Measurements from ENCODE around the gene C10orf95. TPM values are rescaled to one million over a fixed set of nuclear protein-coding genes. Genes with fewer than 3 reads are reported as not detected.

Gene C10orf95
- total and polyA plus RNA-seq, 9 donors = 0.14 to 0.41 (median 0.27) TPM; not detected in 2

DNA sequence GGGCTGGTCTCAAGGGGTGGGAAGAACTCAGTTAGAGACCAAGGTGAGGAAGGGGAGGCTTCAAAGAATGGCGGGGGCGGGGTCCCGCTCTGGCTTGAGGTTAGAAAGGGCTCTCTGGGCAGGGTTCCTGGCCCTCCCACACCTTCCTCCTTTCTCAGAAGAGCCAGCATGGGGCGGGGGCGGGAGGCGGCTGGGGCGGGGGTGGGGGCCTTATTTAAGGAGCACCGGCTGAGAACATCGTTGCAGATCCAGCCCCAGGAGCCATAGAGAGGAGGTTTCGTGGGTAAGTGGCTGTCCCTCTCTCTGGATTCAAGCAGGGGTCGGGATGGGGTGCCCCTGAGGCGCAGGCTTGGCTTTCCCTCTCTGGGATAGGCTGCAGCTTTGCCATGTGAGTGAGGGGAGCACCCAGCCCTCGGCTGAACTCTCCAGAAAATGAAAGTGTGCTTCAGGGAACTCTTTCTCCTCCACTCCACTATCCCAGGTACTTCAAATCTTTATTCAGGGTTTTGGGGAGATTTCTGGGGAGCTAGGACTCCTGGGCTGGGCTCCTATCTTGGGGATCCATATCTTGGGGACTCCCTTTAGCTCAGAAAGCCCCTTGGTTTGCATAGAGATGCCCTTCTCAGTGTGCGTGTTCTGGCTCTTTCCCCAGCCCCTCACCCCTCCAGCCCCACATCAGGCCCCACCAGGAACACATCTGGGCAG, 15.7 kb downstream of the C10orf95 start:
- Histone ChIP-seq H3K4me3 (ENCODE audit: low read length) (peak overlapping the region; percentile 23), H3K27ac (ENCODE audit: low read length) (peak overlapping the region; percentile 55), H3K36me3 (ENCODE audit: control insufficient read depth, insufficient read depth, low read length) (no peaks in the 10 kb centered on the region), H3K27me3 (ENCODE audit: control insufficient read depth, insufficient read depth, low read length) (peaks cover 16% of the 10 kb centered on the region), H3K4me1 (ENCODE audit: control insufficient read depth, insufficient read depth, low read length) (peaks cover 27% of the 10 kb centered on the region), H3K9me3 (replicated peaks; ENCODE audit: control insufficient read depth, low read depth, low read length) (no peaks in the 10 kb centered on the region)
- 8% methylated on average over 4 of the region's 14 CpGs for WGBS (ENCODE audit: insufficient coverage)
- peak; percentile 43 for DNase-seq

DNA sequence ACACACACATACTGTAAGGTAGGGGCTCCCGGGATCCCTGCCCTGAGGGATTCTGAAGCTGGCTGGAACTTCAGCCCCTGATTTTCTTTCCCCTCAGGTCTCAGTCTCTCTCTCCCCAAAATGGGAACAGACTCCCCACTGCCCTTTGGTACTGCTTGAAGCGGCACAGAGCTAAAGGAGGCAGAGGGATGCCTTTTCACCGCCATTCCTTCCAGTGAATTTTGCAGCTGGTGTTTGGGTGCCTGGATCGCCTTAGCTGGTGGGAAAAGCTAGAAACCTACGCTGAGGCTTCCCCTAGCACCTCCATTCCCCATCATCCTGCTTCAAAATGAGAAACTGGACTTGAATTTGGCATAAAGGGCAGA, 16.2 kb downstream of the C10orf95 start:
- H3K4me3 ChIP-seq (ENCODE audit: low read length) = no peak overlapping the region
- WGBS (ENCODE audit: insufficient coverage) = 20% methylated on average over 1 of the region's 5 CpGs
- peak overlapping the region; percentile 55 for H3K27ac ChIP-seq (ENCODE audit: low read length)
- peaks cover 27% of the 10 kb centered on the region for H3K4me1 ChIP-seq (ENCODE audit: control insufficient read depth, insufficient read depth, low read length)
- H3K27me3 ChIP-seq (ENCODE audit: control insufficient read depth, insufficient read depth, low read length) = peaks cover 16% of the 10 kb centered on the region
- DNase-seq = no peak
- H3K9me3 ChIP-seq (replicated peaks; ENCODE audit: control insufficient read depth, low read depth, low read length) = no peaks in the 10 kb centered on the region
- H3K36me3 ChIP-seq (ENCODE audit: control insufficient read depth, insufficient read depth, low read length) = no peaks in the 10 kb centered on the region

DNA sequence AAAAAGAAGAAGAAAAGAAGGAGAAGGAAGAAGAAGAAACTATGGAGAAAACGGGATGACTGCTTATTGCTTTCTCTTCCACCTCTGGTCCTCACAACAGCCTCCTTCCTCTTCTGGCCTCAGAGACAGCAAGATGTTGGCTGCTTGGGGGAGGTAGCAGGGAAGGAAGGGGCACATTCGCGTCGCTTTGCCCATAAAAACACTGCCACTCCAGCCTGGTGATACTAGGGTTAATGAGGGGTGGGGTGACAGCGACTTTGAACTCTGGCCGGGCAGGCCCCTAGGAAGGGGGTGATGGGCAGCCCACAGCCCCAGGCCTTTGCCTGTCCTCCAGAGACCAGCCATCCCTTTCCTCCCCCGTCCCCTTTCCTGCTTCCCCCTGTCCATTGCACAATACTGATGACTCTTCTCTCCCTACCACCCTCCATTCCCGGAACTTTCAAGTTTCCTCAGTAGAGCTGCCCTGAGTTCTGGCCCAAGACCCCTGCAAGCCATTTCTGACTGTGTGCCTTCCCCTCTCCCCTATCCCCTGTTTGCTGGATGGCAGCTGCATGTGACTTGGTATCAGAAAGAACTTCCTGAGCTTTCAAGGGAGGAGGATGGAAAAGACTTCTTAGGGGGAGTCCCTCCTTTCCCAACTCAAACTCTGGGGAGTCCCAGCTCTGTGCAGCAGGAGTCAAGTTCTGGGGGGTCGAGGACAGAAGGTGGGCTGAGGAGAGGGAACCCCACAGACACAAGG, 16.8 kb downstream of the C10orf95 start:
- Histone ChIP-seq H3K4me3 (ENCODE audit: low read length) (no peak overlapping the region), H3K9me3 (replicated peaks; ENCODE audit: control insufficient read depth, low read depth, low read length) (no peaks in the 10 kb centered on the region), H3K27ac (ENCODE audit: low read length) (peak overlapping the region; percentile 55), H3K27me3 (ENCODE audit: control insufficient read depth, insufficient read depth, low read length) (peaks cover 16% of the 10 kb centered on the region), H3K4me1 (ENCODE audit: control insufficient read depth, insufficient read depth, low read length) (peaks cover 27% of the 10 kb centered on the region), H3K36me3 (ENCODE audit: control insufficient read depth, insufficient read depth, low read length) (no peaks in the 10 kb centered on the region)
- DNase-seq = peak; percentile 40
- WGBS (ENCODE audit: insufficient coverage) = 17% methylated on average over 5 of the region's 9 CpGs

DNA sequence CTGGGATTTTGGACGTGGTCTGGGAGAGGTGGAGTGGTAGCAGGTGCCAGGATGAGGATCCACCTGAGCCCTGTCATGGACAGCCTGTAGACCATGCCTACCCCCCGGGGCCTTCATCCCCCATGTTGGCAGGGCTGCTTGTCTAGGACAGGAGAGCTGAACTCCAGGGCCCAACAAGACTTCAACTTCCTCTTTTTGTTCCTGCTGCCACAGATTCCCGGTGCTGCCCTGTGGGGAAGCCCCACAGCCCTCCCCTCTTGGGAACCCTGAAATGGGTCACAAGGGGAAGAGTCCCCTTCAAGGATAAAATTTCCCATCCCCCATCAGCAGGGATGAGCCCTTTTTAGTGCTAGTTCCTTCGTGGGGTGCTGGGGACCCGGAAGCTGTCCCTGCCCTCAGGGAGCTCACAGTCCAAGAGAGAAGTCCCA, 17.7 kb downstream of the C10orf95 start:
- Histone ChIP-seq H3K9me3 (replicated peaks; ENCODE audit: control insufficient read depth, low read depth, low read length) (no peaks in the 10 kb centered on the region), H3K36me3 (ENCODE audit: control insufficient read depth, insufficient read depth, low read length) (no peaks in the 10 kb centered on the region), H3K4me1 (ENCODE audit: control insufficient read depth, insufficient read depth, low read length) (peaks cover 27% of the 10 kb centered on the region), H3K4me3 (ENCODE audit: low read length) (no peak overlapping the region), H3K27ac (ENCODE audit: low read length) (no peak overlapping the region), H3K27me3 (ENCODE audit: control insufficient read depth, insufficient read depth, low read length) (peaks cover 16% of the 10 kb centered on the region)
- 63% methylated on average over 3 of the region's 5 CpGs for whole genome bisulfite sequencing (ENCODE audit: insufficient coverage)
- DNase-seq = no peak

DNA sequence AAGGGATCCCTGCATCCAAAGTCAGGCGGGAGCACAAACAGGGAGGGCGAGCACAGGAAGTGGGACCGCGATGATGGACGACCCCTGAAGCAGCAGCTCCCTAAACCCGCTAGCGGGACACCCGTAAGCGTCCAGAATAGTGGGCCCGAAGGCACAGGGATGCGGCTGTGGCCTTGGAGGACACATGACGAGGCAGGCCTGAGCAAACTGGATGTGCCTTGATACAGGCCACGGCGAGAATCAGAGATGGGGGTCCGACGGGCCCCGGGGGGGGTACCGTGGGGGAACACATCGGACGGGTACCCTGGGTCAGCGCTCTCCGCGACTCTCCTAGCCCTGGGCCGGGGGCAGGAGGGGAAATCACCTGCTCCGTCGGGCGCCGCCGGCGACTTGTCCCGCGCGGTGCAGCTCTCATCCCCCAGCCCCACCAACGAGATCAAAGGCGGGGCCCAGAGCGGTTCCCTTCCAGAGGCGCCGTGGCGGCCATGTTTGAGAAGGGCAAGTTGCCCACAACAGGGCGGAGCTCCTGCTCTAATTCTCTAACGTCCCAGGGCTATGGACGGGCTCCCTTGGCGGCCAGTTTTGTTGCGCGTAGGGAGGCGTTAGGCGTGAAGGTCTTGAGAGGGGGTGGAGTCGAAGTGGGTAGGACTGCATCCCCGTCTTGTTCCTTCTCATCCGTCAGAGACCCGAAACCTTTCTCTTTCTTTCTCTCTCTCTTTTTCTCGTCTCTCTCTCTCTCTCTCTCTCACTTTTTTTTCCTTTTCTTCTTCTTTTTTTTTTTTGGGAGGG, 19.0 kb downstream of the C10orf95 start, which contains the start of gene CUEDC2:
CUEDC2 (minus strand) TSS at position 413 of the 789 bp plus-strand sequence. CDS start 7,386 bp downstream, outside the sequence.
- peaks cover 27% of the 10 kb centered on the region for H3K4me1 ChIP-seq (ENCODE audit: control insufficient read depth, insufficient read depth, low read length)
- no peaks in the 10 kb centered on the region for H3K36me3 ChIP-seq (ENCODE audit: control insufficient read depth, insufficient read depth, low read length)
- no peaks in the 10 kb centered on the region for H3K9me3 ChIP-seq (replicated peaks; ENCODE audit: control insufficient read depth, low read depth, low read length)
- WGBS (ENCODE audit: insufficient coverage) = under 1% methylated on average over 42 of the region's 52 CpGs
- peak within 1 kb of the TSS; percentile 79 for H3K27ac ChIP-seq (ENCODE audit: low read length)
- DNase-seq = peak; percentile 99
- peaks cover 16% of the 10 kb centered on the region for H3K27me3 ChIP-seq (ENCODE audit: control insufficient read depth, insufficient read depth, low read length)
- peak within 1 kb of the TSS; percentile 84 for H3K4me3 ChIP-seq (ENCODE audit: low read length)

DNA sequence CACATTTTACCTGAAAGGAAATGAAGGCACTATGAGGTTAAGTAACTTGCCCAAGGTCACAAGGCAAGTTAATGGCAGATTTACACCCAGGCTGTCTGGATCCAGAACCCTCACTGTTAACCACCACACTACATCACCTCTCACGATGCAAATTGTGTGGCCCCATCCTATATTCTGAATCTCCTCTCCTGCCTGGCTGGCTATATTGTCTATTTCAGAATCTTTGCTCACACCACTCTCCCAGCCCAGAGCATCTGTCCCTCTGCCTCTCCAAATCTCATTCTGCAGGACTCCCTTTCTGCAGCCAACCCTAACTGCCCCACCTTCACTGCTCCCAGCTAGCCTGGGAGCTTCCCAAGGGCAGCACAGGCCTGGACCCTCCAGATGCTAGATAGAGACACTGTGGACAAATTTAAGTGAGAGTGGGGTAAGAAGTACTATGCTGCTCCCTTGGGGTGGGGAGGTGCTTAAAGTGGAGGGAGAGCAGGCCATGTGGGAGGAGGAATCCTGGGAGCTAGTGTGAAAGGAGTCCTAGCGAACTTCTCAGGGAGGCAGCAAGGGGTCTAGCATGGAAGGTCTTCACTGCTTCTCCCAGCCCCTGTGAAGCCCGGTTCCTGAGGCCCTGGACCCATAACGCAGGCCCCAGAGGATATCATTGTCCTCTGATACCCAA, 19.8 kb downstream of the C10orf95 start:
- H3K9me3 ChIP-seq (replicated peaks; ENCODE audit: control insufficient read depth, low read depth, low read length) = no peaks in the 10 kb centered on the region
- DNase-seq = no peak
- H3K27ac ChIP-seq (ENCODE audit: low read length) = peak overlapping the region; percentile 79
- WGBS (ENCODE audit: insufficient coverage) = 10% methylated on average over 4 of the region's 4 CpGs
- H3K4me3 ChIP-seq (ENCODE audit: low read length) = peak overlapping the region; percentile 84
- H3K36me3 ChIP-seq (ENCODE audit: control insufficient read depth, insufficient read depth, low read length) = no peaks in the 10 kb centered on the region
- H3K4me1 ChIP-seq (ENCODE audit: control insufficient read depth, insufficient read depth, low read length) = peaks cover 27% of the 10 kb centered on the region
- H3K27me3 ChIP-seq (ENCODE audit: control insufficient read depth, insufficient read depth, low read length) = peaks cover 16% of the 10 kb centered on the region

DNA sequence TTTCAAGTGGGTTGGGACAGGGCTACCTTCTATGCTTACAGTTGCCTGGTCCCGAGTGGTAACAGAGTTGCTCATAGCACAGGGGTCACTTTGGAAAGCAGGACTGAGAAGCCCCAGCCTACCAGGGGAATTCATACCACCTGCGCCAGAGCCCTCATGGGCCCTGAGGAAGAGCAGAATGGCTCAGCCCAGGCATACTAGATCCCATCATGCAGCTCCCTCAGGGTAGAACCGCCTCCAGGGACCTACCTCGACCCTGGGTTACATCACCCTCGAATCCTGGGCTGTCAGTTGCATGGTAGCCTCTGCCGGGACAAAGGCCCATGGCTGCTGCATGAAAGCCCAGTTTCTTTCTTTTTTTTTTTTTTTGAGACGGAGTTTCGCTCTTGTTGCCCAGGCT, 21.9 kb downstream of the C10orf95 start:
- no peak overlapping the region for H3K27ac ChIP-seq (ENCODE audit: low read length)
- H3K4me3 ChIP-seq (ENCODE audit: low read length) = no peak overlapping the region
- peaks cover 7% of the 10 kb centered on the region for H3K27me3 ChIP-seq (ENCODE audit: control insufficient read depth, insufficient read depth, low read length)
- H3K36me3 ChIP-seq (ENCODE audit: control insufficient read depth, insufficient read depth, low read length) = peaks cover 5% of the 10 kb centered on the region
- DNase-seq = no peak
- H3K4me1 ChIP-seq (ENCODE audit: control insufficient read depth, insufficient read depth, low read length) = peaks cover 13% of the 10 kb centered on the region
- 89% methylated on average over 6 of the region's 8 CpGs for WGBS (ENCODE audit: insufficient coverage)
- no peaks in the 10 kb centered on the region for H3K9me3 ChIP-seq (replicated peaks; ENCODE audit: control insufficient read depth, low read depth, low read length)

DNA sequence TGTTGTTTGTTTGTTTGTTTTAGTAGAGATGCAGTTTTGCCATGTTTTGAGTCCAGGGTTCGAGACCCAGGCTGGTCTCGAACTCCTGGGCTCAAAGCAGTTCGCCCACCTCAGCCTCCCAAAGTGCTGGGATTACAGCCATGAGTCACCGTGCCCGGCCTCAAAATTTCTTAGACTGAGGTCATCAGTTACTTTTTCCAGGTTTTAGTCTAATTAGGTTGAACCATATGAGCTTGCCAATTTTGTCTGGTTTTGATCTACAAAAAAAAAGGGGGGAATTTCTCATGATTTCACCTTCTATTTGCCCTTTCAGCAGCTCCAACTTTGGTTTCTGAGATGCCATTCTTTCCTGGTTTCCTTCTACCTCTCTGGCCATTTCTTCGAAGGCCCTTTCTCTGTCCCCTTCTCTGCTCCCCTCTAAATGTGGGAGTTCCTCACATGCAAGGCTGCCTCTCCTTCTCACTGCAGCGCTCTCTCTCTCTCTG, 24.5 kb downstream of the C10orf95 start:
- DNase-seq = no peak
- H3K9me3 ChIP-seq (replicated peaks; ENCODE audit: control insufficient read depth, low read depth, low read length) = no peaks in the 10 kb centered on the region
- no peak overlapping the region for H3K4me3 ChIP-seq (ENCODE audit: low read length)
- no peak overlapping the region for H3K27ac ChIP-seq (ENCODE audit: low read length)
- H3K4me1 ChIP-seq (ENCODE audit: control insufficient read depth, insufficient read depth, low read length) = peaks cover 19% of the 10 kb centered on the region
- H3K36me3 ChIP-seq (ENCODE audit: control insufficient read depth, insufficient read depth, low read length) = peaks cover 19% of the 10 kb centered on the region
- WGBS (ENCODE audit: insufficient coverage) = 89% methylated on average over 5 of the region's 7 CpGs
- no peaks in the 10 kb centered on the region for H3K27me3 ChIP-seq (ENCODE audit: control insufficient read depth, insufficient read depth, low read length)

DNA sequence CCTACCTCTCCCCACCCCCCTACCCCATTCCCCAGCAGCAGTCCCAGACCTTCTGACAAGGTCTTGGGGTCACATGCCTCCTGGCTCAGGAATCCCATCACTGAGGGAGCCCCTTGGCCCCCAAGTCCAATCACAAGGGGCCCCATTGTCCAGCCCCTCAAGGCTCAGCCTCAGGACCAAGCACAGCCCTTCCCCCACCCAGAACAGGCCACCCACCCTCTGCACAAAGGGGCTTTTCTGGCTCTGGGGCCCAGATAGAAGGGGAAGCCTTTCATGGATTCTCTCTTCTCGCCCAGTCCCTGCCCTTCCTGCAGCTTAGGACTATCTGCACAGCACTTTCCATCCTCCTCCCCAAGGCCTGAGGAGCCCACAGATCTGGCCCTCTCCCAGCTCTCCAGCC, 25.9 kb downstream of the C10orf95 start:
- Histone ChIP-seq H3K9me3 (replicated peaks; ENCODE audit: control insufficient read depth, low read depth, low read length) (no peaks in the 10 kb centered on the region), H3K4me3 (ENCODE audit: low read length) (no peak overlapping the region), H3K4me1 (ENCODE audit: control insufficient read depth, insufficient read depth, low read length) (peaks cover 17% of the 10 kb centered on the region), H3K27me3 (ENCODE audit: control insufficient read depth, insufficient read depth, low read length) (no peaks in the 10 kb centered on the region), H3K36me3 (ENCODE audit: control insufficient read depth, insufficient read depth, low read length) (peaks cover 19% of the 10 kb centered on the region), H3K27ac (ENCODE audit: low read length) (no peak overlapping the region)
- no peak for DNase-seq
- whole genome bisulfite sequencing (ENCODE audit: insufficient coverage) = no CpG with 5 or more reads among the region's 1 CpG

All from muscle of leg (tissue), 11 donors.